ENCODE data around the gene ST3GAL2. TPM values are rescaled to one million over a fixed set of nuclear protein-coding genes. Genes with fewer than 3 reads are reported as not detected.

The ST3GAL2 gene
- total RNA-seq, 1 donor from 2014 or later: 71.9 TPM

DNA sequence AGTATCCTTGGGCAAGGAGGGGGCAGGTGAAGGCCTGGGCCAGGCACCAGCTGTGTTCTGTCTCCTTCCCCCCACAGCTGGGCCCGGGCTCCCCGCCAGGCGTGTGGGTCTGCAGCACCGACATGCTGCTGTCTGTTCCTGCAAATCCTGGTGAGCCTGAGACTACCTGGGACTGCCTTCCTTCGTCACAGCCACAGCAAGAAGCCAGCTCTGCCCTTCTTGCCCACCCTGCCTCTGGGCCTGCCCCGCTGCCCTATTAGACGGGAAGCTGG is 27.8 kb upstream of the ST3GAL2 start:
- DNase-seq (ENCODE audit: low spot score): no peak
- H3K36me3 Mint-ChIP-seq (ENCODE audit: low read depth): peaks cover 4% of the 10 kb centered on the region
- H3K9me3 Mint-ChIP-seq (ENCODE audit: low read depth): no peaks in the 10 kb centered on the region
- H3K4me1 Mint-ChIP-seq (ENCODE audit: low read depth): no peaks in the 10 kb centered on the region
- no peak overlapping the region for H3K27ac Mint-ChIP-seq (ENCODE audit: unreplicated experiment)
- no peaks in the 10 kb centered on the region for H3K27me3 Mint-ChIP-seq (ENCODE audit: low read depth)
- TF ChIP-seq, protein P1, sequence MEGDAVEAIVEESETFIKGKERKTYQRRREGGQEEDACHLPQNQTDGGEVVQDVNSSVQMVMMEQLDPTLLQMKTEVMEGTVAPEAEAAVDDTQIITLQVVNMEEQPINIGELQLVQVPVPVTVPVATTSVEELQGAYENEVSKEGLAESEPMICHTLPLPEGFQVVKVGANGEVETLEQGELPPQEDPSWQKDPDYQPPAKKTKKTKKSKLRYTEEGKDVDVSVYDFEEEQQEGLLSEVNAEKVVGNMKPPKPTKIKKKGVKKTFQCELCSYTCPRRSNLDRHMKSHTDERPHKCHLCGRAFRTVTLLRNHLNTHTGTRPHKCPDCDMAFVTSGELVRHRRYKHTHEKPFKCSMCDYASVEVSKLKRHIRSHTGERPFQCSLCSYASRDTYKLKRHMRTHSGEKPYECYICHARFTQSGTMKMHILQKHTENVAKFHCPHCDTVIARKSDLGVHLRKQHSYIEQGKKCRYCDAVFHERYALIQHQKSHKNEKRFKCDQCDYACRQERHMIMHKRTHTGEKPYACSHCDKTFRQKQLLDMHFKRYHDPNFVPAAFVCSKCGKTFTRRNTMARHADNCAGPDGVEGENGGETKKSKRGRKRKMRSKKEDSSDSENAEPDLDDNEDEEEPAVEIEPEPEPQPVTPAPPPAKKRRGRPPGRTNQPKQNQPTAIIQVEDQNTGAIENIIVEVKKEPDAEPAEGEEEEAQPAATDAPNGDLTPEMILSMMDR (IDR thresholded peaks at IDR 0.05): no peak
- H3K4me3 Mint-ChIP-seq (ENCODE audit: unreplicated experiment): no peak overlapping the region

DNA sequence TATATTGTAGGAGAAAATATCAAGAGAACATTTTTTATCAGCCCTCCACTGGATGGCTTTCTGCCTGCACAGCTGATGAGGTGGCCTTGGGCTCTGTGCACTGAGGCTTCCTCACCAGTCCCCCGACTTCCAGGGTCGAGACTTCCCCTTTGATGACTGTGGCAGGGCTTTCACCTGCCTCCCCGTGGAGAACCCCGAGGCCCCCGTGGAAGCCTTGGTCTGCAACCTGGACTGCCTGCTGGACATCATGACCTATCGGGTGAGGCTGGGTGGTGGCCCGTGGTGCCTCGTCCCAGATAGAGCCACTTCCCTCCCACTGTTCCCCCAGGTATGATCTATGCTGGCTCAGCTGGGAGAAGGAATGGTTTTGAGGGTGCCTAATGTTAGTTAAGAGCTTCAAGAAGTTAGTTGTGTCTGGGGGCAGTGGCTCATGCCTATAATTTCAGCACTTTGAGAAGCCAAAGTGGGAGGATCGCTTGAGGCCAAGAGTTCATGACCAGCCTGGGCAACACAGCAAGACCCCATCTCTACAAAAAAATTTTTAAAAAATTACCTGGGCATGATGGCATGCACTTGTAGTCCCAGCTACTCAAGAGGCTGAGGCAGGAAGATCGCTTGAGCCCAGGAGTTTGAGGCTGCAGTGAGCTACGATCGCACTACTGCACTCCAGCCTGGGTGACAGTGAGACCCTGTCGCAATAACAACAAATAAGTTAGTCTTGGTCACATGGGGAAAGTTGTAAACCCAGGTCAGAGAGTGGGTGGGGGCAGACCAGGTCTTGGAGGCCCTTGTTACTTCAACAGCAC is 27.3 kb upstream of the ST3GAL2 start:
- TF ChIP-seq, protein P1 (IDR thresholded peaks at IDR 0.05): no peak
- Mint-ChIP-seq H3K27ac (ENCODE audit: unreplicated experiment) (no peak overlapping the region), H3K9me3 (ENCODE audit: low read depth) (no peaks in the 10 kb centered on the region), H3K27me3 (ENCODE audit: low read depth) (no peaks in the 10 kb centered on the region), H3K4me3 (ENCODE audit: unreplicated experiment) (no peak overlapping the region), H3K4me1 (ENCODE audit: low read depth) (peaks cover 1% of the 10 kb centered on the region), H3K36me3 (ENCODE audit: low read depth) (peaks cover 4% of the 10 kb centered on the region)
- no peak for DNase-seq (ENCODE audit: low spot score)

DNA sequence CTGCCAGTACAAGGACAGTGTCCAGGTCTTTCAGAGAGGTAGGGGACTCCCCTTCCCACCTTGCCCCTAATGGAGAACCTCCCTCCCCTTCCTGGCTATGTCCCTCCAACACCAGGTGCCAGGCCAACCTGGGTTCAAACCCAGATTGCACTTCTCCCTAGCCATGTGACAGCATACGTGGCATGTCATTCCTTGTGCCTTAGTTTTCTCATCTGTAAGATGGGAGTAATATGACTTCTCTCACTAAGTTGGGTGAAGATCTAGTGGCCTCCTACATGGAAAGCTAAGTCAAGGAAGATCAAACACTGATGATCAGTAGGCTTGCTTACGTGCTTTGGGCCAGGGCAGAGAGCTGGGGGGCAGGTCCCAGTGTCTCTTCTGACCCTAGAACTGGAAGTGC is 24.3 kb upstream of the ST3GAL2 start:
- no peaks in the 10 kb centered on the region for H3K27me3 Mint-ChIP-seq (ENCODE audit: low read depth)
- peaks cover 9% of the 10 kb centered on the region for H3K4me1 Mint-ChIP-seq (ENCODE audit: low read depth)
- peaks cover 4% of the 10 kb centered on the region for H3K36me3 Mint-ChIP-seq (ENCODE audit: low read depth)
- H3K27ac Mint-ChIP-seq (ENCODE audit: unreplicated experiment): no peak overlapping the region
- no peak for DNase-seq (ENCODE audit: low spot score)
- TF ChIP-seq, protein P1 (IDR thresholded peaks at IDR 0.05): no peak
- no peaks in the 10 kb centered on the region for H3K9me3 Mint-ChIP-seq (ENCODE audit: low read depth)
- no peak overlapping the region for H3K4me3 Mint-ChIP-seq (ENCODE audit: unreplicated experiment)

DNA sequence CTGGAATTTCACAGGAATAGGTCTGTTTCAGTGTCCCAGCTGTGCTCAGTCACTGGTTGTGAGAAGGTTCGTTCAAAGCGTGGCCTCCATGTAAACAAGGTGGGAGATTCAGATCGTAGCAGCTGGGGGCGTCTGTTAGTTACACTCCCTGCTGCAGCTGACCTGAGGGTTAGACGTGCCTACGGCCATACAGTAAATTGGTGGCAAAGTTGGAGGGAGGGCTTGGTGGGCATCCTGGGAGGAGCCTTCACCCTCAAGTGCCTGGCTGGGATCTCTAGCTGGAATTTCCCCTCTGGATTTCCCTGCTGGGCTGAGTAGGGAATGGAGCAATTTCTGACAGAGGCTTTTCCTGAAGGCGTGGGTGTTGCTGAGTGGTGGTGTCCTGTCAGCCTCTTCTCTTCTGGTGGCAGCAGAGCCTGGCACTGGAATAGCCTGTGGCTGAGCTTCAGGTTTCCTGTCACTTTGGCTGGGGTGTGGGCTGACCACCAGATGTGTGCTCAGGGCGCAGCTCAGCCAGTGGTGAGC is 21.9 kb upstream of the ST3GAL2 start:
- Mint-ChIP-seq H3K27me3 (ENCODE audit: low read depth) (no peaks in the 10 kb centered on the region), H3K4me1 (ENCODE audit: low read depth) (peaks cover 9% of the 10 kb centered on the region), H3K9me3 (ENCODE audit: low read depth) (no peaks in the 10 kb centered on the region), H3K27ac (ENCODE audit: unreplicated experiment) (peak overlapping the region; percentile 74), H3K4me3 (ENCODE audit: unreplicated experiment) (no peak overlapping the region), H3K36me3 (ENCODE audit: low read depth) (peaks cover 3% of the 10 kb centered on the region)
- DNase-seq (ENCODE audit: low spot score): no peak
- TF ChIP-seq, protein P1 (IDR thresholded peaks at IDR 0.05): no peak

DNA sequence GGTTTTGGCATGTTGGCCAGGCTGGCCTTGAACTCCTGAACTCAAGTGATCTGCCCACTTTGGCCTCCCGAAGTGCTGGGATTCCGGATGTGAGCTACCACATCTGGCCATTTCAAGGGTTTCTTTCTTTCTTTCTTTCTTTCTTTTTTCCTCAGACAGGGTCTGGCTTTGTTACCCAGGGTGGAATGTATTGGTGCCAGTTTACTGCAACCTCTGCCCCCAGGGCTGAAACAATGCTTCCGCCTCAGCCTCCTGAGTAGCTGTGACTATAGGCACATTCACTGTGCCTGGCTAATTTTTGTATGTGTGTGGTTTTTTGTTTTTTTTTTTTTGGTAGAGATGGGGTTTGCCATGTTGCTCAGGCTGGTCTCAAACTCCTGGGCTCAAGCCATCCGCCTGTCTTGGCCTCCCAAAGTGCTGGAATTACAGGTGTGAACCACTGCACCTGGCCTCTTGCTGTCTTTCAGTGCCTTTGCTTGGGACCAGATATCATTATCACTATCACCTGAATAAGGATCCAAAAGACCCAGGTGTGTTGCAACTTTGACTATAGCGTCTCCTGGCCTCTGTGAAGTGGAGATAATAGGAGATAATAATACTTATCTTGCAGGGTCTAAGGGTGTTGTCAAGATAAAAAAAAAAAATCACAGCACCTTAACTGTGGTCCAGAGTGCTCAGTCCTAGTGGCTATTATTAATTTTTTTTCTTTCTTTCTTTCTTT is 18.7 kb upstream of the ST3GAL2 start:
- Mint-ChIP-seq H3K9me3 (ENCODE audit: low read depth) (no peaks in the 10 kb centered on the region), H3K36me3 (ENCODE audit: low read depth) (no peaks in the 10 kb centered on the region), H3K27me3 (ENCODE audit: low read depth) (no peaks in the 10 kb centered on the region), H3K4me3 (ENCODE audit: unreplicated experiment) (no peak overlapping the region), H3K4me1 (ENCODE audit: low read depth) (peaks cover 21% of the 10 kb centered on the region), H3K27ac (ENCODE audit: unreplicated experiment) (no peak overlapping the region)
- no peak for DNase-seq (ENCODE audit: low spot score)
- TF ChIP-seq, protein P1 (IDR thresholded peaks at IDR 0.05): no peak

All from chondrocyte (in vitro differentiated cells).